ENCODE results near the gene MAPT.
"Not testable (repeated sequence)": the region's sequence is repeated elsewhere in the genome, so short reads cannot be mapped to it uniquely, and the experiment has no call there.

Gene MAPT

GRCh38 chr17:45894022-45894784 is at the start of gene MAPT:
Gene MAPT, plus strand, starts transcription at chr17:45894554. Its CDS starts 67,784 bp downstream, at chr17:45962338.
- peak; percentile 79 to 90 for DNase-seq

- DNase-seq = no peak
Observed at GRCh38 chr17:45844695-45845375, 49.5 kb upstream of the MAPT start, which contains the start of gene SPPL2C. Gene SPPL2C, plus strand, starts transcription at chr17:45844881. Its CDS starts 26 bp downstream, at chr17:45844907.

GRCh38 chr17:45845376-45846185 is 48.8 kb upstream of the MAPT start:
- no peak for DNase-seq

GRCh38 chr17:45846223-45846622 is 48.1 kb upstream of the MAPT start:
- DNase-seq = no peak

- no peak for DNase-seq
Observed at GRCh38 chr17:45846646-45847045, 47.7 kb upstream of the MAPT start.

GRCh38 chr17:45847101-45847500 is 47.3 kb upstream of the MAPT start:
- no peak for DNase-seq

GRCh38 chr17:45847747-45848146 is 46.6 kb upstream of the MAPT start:
- no peak for DNase-seq

- DNase-seq = no peak
Observed at GRCh38 chr17:45848405-45848804, 45.9 kb upstream of the MAPT start.

GRCh38 chr17:45848868-45849535 is 45.4 kb upstream of the MAPT start:
- DNase-seq = no peak

GRCh38 chr17:45849536-45849990 is 44.8 kb upstream of the MAPT start:
- no peak for DNase-seq

GRCh38 chr17:45850011-45850410 is 44.3 kb upstream of the MAPT start:
- no peak for DNase-seq

- DNase-seq = no peak
Observed at GRCh38 chr17:45850468-45850867, 43.9 kb upstream of the MAPT start.

- no peak for DNase-seq
Observed at GRCh38 chr17:45851022-45851421, 43.3 kb upstream of the MAPT start.

GRCh38 chr17:45851464-45851863 is 42.9 kb upstream of the MAPT start:
- DNase-seq = no peak

GRCh38 chr17:45851873-45852272 is 42.5 kb upstream of the MAPT start:
- DNase-seq = no peak

GRCh38 chr17:45852535-45853297 is 41.6 kb upstream of the MAPT start:
- DNase-seq = peak; percentile 43 to 71

- DNase-seq = no peak
Observed at GRCh38 chr17:45854209-45854608, 40.1 kb upstream of the MAPT start.

GRCh38 chr17:45855691-45856336 is 38.5 kb upstream of the MAPT start:
- no peak for DNase-seq

GRCh38 chr17:45857977-45858708 is 36.2 kb upstream of the MAPT start:
- no peak for DNase-seq

- DNase-seq = no peak
Observed at GRCh38 chr17:45861165-45861564, 33.2 kb upstream of the MAPT start.

- DNase-seq = not testable (repeated sequence)
Observed at GRCh38 chr17:45862127-45862526, 32.2 kb upstream of the MAPT start.
